SKM-1 treated with dmso at 0.1 percent for 144 hours (cell line): ENCODE data around the gene LYRM4.

ENCODE experiments used
- DNase-seq: peaks from one replicate; lab custom pipeline; 2025; ENCODE audit not compliant: unreplicated experiment; lab: John Stamatoyannopoulos, UW

Gene LYRM4

DNA sequence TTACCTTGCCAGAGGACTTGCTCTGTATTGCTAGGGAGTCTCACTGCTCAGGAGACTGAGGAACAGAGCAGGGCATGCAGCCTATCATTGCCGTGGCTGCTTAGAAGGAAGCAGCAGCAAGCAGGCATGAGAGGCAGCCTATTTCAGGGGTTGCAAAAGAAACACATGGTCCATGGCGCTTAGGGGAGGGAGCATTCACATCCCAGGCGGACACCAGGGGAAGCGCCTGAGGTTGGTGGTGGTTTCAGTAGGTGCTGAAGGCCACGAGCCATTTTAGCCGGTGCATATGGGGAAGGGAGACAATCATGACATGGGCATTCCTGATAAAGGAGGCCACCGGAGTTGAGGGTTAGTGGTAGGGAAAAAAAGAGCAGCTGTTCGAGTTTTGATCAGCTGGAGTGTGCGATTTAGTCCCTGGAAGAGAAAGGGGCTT, 21.5 kb upstream of the LYRM4 start:
- no peak for DNase-seq

DNA sequence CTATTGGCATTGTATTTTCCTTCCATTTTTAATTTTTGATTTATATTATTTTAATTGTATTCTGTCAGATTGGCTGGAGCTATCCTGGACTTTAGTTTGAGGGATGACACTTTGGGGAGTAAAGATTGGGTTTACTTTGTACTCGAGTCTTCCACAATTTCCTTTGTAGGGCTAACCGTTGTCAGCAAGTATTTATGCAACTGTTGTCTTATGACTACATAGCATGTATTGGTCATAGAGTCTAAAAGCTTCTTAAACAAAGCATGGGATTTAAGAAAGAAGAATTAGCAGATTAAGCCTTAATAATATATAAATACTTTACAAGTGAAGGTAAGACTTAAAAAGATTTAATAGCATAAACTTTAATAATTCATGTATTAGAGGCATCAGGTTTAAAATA, 20.2 kb upstream of the LYRM4 start:
- DNase-seq: no peak

DNA sequence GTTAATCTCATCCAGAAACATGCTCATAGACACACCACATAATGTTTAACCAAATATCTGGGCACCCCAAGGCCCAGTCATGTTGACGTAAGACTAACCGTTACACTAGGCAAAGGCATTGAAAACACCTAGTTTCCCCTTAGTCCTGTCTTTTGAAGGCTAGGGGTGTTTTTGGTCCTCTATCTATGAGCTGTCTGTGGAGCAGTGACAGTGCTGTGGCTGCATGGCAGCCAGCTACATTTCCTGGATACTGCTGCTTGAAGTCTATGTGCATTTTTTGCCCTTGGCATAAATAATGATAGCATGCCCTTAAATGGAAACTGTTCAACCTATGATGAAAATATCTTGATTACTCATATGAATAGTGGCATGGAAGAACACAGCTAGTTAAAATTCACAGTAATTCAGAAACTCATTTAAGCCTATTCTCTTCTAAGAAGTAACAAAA, 19.2 kb upstream of the LYRM4 start:
- no peak for DNase-seq

DNA sequence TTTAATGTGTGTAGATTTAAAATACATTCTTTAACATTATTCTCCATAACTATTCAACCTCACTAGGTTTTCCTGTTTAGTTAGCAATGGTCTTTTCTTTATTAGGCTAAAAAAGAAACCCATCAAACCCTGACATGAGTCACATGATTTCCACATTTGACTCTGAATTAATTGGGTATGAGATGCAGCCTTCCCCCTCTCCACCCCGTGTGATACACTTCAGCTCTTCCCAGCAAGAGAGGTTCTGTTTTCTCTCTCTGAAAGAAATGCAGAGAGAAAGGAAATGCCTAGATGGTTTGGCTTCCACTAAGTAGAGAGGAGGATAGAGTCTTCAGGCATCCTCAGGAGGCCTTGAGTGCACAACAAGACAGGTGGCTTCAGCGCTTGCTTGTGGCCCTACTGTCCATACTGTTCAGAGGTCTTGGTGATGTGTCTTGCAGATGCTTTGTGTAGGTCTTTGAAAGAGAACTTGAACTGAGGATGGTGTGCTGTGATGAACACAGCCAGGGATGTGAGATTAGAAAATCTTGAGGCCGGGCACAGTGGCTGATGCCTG, 17.9 kb upstream of the LYRM4 start:
- DNase-seq: no peak

DNA sequence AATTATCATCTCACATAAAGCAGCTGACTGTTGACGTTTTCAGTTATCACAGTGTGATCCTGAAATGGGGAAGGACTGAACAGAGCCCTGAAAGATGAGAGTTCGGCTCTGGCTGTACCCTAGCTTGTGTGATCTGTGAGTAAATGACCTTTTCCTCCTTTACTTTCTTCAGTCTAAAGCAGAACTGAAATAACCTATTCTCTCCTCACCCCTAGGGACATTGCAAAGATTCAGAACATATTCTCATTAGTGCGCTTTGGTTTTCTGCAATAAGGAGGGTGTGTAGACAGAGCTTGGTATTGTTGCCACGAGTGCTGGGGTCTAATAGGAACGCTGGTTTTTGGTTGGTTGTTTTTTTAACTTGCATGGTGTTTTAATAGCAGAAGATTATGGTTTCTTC, 17.3 kb upstream of the LYRM4 start:
- DNase-seq: no peak

DNA sequence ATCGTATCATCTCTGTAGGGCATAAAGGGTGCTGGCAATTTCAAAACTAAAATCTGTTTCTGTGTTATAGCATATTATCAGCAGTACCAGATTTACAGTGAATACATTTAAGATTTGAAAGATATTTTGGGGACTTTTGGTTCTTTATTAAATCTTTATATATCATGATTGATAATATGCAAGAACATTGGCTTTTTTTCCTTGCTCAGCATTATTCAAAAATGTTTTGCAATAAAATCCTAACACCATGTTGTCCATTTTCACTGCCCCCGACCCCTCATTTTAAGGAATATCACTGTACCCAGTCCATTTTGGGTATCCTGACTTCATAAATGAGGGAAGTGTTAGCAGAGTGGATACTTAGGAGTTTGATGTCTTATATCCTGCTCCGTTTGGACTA, 16.8 kb upstream of the LYRM4 start:
- no peak for DNase-seq

DNA sequence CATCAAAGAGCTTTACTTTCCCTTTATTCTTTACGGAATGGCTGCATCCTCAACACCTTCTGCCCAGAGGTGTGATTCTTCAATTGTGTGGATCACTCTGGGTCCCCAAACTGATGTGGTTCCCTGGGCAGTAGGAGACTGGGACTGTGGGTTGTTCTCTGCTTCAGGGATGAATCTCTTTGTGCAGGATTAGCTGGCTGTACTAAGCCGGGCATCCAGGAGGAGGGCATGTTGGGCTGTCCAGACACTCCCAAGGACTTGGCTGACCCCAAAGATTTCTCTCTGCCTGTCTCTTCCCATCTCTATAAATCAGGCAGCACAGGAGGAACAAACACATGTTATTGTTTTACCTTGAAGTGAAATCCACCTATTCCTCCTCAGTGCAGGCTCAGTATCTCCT, 15.8 kb upstream of the LYRM4 start:
- DNase-seq: no peak

DNA sequence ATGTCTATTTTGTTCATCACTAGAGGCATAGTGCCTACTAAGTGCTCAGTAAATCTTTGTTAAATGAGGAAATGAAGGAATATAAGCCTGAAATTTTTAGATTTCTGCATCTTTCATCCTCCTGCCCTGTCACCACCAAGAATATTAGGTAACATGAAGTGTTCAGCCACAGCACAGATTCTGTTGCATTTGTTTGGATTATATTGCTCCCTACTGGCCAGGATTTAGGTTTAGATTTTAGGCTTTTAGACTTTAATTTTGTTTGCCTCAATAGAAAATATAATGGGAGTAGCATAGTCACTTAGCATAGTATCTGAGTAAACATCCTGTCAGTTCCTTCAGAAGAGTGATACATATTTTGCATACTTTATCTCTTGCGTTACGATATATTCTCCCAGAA, 14.7 kb upstream of the LYRM4 start:
- no peak for DNase-seq

DNA sequence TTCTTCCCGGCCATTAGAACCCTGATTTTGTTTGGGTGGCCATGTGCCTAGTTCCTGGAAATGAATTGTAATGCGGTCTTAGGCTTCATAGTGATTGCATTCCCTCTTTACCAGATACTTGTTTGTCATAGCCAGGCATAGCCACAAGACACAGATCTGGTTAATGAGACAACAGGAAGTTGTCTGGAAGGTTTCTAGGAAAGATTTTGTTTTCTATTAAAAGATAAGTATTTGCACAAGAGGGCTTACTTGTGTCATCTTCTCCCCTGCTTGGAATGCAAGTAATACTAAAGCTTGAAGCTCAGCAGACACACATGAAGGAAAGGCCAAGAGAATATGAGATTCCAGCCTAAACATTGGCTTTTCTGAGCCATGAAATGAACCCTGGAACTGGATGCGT, 13.5 kb upstream of the LYRM4 start:
- DNase-seq: no peak

DNA sequence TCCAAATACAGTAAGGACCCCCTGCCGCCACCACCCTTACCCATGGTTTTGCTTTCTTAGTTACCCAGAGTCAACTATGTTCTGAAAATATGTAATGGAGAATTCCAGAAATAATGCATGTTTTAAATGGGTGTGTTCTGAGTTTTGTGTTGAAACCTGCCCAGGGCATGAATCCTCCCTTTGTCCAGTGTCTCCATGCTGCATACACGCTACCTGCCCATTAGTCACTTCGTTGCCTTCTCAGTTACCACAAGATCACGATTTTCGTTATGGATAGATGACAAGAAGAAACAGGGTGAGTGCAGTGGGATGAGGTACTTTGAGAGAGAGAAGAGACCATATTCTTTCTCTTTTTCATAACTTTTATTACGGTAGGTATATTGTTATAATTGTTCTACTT, 11.2 kb upstream of the LYRM4 start:
- no peak for DNase-seq

DNA sequence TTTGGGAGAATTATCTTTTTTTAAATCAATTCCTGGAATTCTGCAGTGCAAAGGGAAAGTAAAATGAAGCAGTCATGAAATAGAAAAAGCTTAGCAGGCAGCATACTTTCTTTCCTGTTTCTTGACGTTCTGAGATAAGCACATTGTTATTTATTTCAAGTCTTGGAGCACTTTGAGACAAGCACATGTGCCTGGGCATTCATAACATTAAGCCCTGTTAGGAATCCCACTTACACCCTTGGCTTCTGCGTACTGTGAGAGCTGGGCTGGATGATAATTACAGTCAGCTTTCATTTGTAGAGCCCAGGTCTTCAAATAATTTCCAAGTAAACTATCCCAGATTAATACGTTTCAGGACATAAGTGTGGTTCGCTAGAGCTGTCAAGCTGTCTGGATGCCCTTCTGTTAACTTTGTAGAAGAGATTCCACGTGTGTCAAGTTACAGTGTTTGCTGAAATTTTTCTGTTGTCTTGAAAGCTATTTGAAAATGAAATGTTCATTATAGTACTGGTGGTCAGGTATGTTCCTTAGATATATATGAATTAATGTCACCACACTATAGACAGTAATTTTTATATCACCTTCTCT, 9.4 kb upstream of the LYRM4 start:
- DNase-seq: no peak

DNA sequence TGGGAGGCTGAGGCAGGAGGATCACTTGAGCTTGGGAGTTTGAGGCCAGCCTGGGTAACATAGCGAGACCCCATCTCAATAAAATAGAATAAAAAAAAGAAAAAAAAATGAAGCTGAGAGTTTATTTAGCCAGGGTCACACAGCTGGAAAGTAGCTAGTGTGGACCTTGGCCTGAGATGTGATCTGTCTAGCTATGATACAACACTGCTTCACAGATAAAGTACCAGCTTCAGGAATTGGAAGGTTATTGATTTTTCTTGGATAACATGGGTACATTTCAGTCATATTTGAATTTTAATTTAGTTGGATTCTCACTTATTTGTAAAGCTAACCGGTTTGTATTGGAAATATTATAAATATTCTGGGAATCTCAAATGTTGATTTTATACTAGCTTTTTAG, 5.7 kb upstream of the LYRM4 start:
- no peak for DNase-seq

DNA sequence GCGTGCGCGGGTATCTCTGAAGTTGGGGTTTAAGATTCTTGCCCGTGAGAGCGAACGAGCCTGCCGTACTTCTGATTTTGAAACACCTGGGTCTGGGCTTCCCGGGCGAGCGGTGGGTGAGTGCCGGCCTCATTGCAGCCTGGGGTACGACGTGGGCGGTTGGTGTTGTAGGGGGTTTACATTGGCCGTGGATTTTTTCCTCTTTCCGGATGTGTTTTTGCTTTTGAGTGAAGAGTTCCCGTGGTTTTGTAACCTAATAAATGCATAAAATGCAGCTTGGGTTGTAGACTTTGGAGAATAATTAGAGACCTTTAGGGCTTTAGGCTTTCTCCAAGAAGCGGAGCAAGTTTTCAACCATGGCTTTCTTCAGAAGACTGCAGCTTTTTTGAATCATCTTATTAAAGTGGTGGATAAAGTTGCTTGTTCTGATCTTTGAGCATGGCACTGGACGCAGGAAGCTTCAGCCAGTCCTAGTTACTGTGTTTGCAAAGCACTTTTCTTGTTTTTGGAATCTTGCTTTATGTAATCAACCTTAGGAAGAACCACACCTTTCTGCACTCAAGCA, 877 bp upstream of the LYRM4 start:
- no peak for DNase-seq

DNA sequence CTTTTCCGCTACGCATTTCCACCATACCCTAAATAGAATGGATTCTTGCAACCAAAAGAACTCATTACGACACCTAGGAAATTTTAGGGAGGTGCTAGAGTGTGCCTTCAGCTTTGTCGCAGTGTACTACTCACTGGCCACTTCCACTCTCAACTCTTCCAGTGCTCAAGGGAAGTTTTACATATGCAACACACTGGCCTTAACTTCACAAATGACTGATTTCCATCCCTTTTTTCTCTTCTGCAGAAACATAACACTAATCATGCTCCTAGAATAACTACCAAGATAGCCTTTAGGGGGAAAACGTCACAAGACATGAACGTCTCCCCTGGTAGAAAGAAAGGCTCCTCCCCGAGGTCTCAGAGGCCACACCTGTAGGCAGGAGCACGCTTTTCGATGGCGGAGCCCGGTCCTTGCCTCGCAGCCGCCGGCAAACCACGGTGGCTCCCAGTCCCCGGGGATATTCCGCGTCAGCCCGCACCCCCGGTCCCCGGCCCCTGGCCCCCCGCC, 584 bp downstream of the LYRM4 start:
- peak; percentile 66 for DNase-seq

DNA sequence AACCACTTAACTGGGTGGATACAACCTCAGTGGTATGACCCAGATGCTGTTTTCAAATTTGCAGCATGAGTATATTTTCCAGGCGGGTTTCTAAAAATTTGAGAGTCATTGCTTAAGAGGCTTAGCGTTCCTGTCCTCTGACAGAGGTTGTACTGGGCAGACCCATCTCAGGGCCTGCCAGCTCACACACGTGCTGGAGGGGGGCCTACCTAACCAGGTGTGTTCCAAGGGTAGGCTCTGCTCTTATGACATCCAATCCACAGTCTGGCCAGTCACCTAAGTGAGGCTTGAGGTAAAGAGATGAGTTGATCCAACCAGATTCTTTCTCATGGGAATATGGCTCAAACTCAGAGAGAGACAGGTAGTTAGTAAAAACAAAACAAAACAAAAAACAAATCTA, 1.3 kb downstream of the LYRM4 start:
- no peak for DNase-seq

DNA sequence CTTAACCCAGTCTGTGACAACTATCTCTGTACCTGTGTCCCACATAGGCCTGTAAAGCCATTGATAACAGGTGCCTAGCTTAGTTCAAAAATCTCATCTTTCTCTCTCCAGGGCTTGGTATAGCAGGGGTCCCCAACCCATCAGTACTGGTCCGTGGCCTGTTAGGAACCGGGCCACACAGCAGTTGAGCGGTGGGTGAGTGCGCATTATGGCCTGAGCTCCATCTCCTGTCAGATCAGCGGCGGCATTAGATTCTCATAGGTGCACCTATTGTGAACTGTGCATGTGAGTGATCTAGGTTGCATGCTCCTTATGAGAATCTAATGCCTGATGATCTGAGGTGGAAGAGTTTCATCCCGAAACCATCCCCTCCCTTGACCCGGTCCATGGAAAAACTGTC, 3.4 kb downstream of the LYRM4 start:
- no peak for DNase-seq

DNA sequence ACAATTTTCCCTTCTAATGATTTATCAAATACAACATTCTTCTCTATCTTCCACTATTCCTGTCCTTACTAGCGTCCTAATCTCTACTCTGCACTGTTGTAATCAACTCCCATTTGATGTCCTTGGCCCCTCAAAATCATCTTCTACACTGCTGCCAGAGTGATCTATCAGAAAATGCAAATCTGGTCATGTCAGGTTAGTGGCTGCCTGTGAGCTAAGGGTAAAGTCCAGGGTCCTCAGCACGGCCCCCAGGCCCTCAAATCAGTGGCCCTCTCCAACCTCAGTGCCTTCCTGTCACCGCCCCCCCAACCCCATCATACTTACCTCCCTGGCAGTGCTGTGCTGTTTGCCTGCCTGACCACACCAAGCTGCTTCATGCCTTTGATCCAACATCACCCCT, 3.8 kb downstream of the LYRM4 start:
- no peak for DNase-seq

DNA sequence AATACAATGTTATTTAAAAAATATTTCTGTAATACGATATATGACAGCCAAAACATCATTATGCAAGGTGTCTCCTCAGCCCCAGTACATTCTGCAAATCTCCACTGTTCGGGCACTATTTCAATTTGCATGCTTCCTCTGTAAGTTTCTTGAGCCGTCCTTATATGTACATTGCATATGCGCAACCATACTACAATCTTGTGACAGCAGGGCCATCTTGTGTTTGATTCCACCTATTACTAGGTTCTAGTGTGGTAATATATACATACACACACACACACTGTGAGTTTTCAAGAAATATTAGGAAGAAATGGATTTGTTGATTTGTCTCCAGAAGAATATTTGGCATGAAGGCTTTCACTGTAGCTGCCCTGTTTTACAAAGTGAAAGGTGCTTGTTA, 9.8 kb downstream of the LYRM4 start:
- no peak for DNase-seq

DNA sequence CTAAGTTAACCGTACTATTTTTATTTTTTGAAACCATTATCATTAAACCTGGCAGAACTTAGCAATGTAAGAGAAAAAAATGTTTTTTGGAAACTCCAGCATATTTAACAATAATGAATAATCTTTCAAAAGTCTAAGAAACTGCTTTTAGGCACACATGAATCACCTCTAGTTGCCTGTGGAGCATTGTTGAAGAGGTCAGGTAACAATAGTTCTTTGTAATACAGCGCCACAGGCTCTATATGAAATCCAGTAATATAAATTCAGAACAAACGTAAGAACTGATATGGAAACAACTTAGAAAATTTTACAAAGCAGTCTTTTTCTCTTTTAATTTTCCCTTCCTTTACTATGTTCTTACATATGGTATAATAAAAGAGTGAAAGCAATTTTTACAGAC, 10.3 kb downstream of the LYRM4 start:
- no peak for DNase-seq

DNA sequence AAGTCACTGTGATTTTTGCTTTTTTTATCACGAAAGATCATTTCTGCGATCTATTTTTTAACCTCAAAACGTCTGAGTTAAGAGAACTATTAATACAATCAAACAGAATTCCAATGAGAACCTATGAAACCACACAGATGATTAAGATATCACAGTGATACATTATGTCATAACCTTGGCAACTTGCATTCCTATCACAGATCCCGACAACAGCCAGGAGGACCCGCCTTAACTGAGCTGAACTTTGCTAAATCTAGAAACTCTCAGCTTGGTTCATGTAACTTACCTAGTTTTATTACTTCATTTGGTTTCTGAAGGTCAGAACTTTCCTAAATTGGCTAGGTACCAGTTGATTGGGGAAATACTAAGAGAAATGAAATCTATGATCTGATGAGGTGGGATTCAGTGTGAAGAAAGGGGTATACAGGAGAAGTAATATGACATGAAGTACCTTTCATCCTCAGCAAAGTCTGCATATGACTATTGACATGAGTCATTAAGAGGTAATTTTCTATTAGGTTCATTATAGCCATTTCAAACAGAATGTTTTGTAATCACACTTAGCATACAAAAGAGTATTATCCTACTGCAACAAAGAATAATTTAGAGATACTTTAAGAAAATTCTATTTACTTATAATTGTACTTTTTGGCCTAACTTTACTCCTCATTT, 11.2 kb downstream of the LYRM4 start:
- no peak for DNase-seq

DNA sequence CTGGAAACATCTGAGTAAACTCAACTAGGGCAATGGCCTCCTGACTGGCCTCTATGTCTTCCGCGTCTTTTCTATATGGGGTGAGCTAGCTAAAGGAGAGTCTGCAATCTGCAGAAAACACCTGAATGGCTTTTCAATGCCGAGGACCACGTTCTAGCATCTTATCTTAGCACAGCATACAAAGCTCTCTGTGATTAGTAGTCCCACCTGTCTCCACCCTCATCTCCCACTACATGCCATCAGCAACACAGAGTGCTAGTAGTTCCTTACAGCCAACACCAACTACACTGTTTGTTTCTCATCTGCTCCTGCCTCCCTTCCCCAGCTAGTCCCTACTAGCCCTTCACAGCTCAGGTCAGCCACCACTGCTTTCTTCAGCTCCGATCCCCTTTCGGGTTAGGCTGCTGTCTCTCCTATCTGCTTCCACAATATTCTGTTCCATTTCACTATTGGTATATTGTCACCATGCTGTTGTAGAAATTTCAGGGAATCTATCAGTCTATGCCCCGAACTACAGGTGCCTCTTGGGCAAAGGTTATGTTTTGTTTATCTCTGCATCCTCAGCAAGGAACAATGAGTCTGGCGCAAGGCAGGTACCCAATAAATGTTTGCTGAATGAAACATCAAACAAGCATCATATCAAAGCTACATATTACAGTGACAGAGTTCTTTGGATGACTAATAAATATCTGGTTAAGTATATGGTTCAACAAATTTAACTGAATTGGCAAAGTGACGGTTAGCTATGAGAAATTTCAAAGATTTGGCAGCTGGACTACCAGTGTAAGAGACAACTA, 12.2 kb downstream of the LYRM4 start:
- DNase-seq: no peak

DNA sequence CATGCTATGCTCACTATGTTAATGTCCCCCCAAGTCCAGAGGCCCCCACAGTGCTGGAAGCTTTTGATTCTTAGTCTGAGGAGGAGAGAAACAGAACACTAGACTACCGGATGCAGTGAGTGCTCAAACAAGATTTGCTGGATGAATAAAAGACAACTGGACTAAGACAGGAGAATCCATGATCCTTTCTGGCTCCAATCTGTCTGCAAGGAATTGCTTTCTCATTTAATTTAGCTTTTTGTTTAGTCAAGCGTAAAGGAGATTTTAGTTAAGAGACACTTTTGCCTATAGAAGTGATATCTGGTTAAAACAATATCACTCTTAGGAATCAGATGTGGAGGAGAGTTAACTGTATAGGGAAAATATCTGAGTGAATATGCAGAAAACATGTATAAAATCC, 13.5 kb downstream of the LYRM4 start:
- no peak for DNase-seq
